Midbrain (tissue), 1 donor: ENCODE data around the gene HELQ.
"Not testable (repeated sequence)": the region's sequence is repeated elsewhere in the genome, so short reads cannot be mapped to it uniquely, and the experiment has no call there.

Experiments
- DNase-seq: peaks from one replicate; lab custom pipeline; 2025; lab: John Stamatoyannopoulos, UW

Gene HELQ

GRCh38 chr4:83455281-83456183 is at the start of gene HELQ, which contains the start of gene MRPS18C:
Gene HELQ, minus strand, starts transcription at chr4:83455823. Its CDS starts 130 bp downstream, at chr4:83455693.
Gene MRPS18C, plus strand, starts transcription at chr4:83456058. Its CDS starts 20 bp downstream, at chr4:83456078.
- DNase-seq: peak; percentile 97

GRCh38 chr4:83504996-83505395 is 49.4 kb upstream of the HELQ start:
- DNase-seq: no peak

- DNase-seq: no peak
Observed at GRCh38 chr4:83504503-83504902, 48.9 kb upstream of the HELQ start.

- no peak for DNase-seq
Observed at GRCh38 chr4:83503974-83504373, 48.4 kb upstream of the HELQ start.

- DNase-seq: not testable (repeated sequence)
Observed at GRCh38 chr4:83501671-83502070, 46.0 kb upstream of the HELQ start.

- no peak for DNase-seq
Observed at GRCh38 chr4:83498187-83498586, 42.6 kb upstream of the HELQ start.

- DNase-seq: not testable (repeated sequence)
Observed at GRCh38 chr4:83496085-83496917, 40.7 kb upstream of the HELQ start.

- DNase-seq: no peak
Observed at GRCh38 chr4:83490876-83491450, 35.3 kb upstream of the HELQ start.

- no peak for DNase-seq
Observed at GRCh38 chr4:83489711-83490326, 34.2 kb upstream of the HELQ start.

- DNase-seq: no peak
Observed at GRCh38 chr4:83486457-83487129, 31.0 kb upstream of the HELQ start.

- DNase-seq: peak; percentile 92
Observed at GRCh38 chr4:83484500-83485461, 29.2 kb upstream of the HELQ start, which contains the start of gene ABRAXAS1. Gene ABRAXAS1, minus strand, starts transcription at chr4:83485100. Its CDS starts 28 bp downstream, at chr4:83485072.

GRCh38 chr4:83473966-83474365 is 18.3 kb upstream of the HELQ start:
- no peak for DNase-seq

GRCh38 chr4:83473423-83473822 is 17.8 kb upstream of the HELQ start:
- no peak for DNase-seq

- no peak for DNase-seq
Observed at GRCh38 chr4:83456184-83456501, 520 bp upstream of the HELQ start.

- no peak for DNase-seq
Observed at GRCh38 chr4:83454686-83455085, 937 bp downstream of the HELQ start.

- no peak for DNase-seq
Observed at GRCh38 chr4:83449009-83449408, 6.6 kb downstream of the HELQ start.

GRCh38 chr4:83440899-83441298 is 14.7 kb downstream of the HELQ start:
- no peak for DNase-seq

- no peak for DNase-seq
Observed at GRCh38 chr4:83440148-83440814, 15.3 kb downstream of the HELQ start.

GRCh38 chr4:83438719-83439118 is 16.9 kb downstream of the HELQ start:
- DNase-seq: no peak

- DNase-seq: no peak
Observed at GRCh38 chr4:83436680-83437079, 18.9 kb downstream of the HELQ start.
